HCT116 (cell line): ENCODE data around the gene NCKAP5. TPM values are rescaled to one million over a fixed set of nuclear protein-coding genes. Genes with fewer than 3 reads are reported as not detected.
A peak's percentile ranks its signal among the peaks of the same experiment; 100 is the strongest.
"Not testable (repeated sequence)": the region's sequence is repeated elsewhere in the genome, so short reads cannot be mapped to it uniquely, and the experiment has no call there.

Experiments
- ATAC-seq: fragments of 200-7000 bp; cut with Tn5 transposase; 2 replicates; pipeline ENCODE4 v1.9.1; 2020; ENCODE audit warnings: mild to moderate bottlenecking, moderate library complexity
- BruUV-seq: library from RNA; stranded (reverse); fragments of 400-500 nt; replicated peaks from 2 replicates; lab custom pipeline; 2021; lab: Mats Ljungman, UMichigan
- CTCF ChIA-PET: fragments of 300-600 bp; sonication (Branson Sonifier 250); formaldehyde crosslinking; loops from one replicate; lab custom pipeline; 2021; ENCODE audit warnings: antibody characterized with exemption; lab: Charles Lee
- POLR2A ChIA-PET: fragments of 300-600, 350-600 bp; sonication (Branson Sonifier 250); formaldehyde crosslinking; loops from one replicate; lab custom pipeline; 2021; ENCODE audit warnings: antibody characterized with exemption; lab: Charles Lee
- RAD21 ChIA-PET, 2 experiments: fragments of 300-600 bp; sonication (Branson Sonifier 250); formaldehyde crosslinking; loops; one replicate each; lab custom pipeline; 2023; ENCODE audit warnings: low total read pairs in 2 of 2; ENCODE audit not compliant: uncharacterized antibody in 2 of 2, unreplicated experiment in 2 of 2, low non-redundant PET in 1 of 2; lab: Charles Lee
- DNase-seq: peaks from one replicate; pipeline ENCODE4 v3.0.0-alpha.2; 2010; ENCODE audit warnings: low read depth, low spot score
- H2AFZ ChIP-seq: fragments of 200-600 bp; shearing (Covaris generic), sonication (generic); 2 replicates; pipeline ENCODE4 v1.6.1; 2017; ENCODE audit warnings: low read depth, mixed run types, mixed read lengths, antibody characterized with exemption, low read length; ENCODE audit not compliant: poor library complexity, severe bottlenecking
- H3K27ac ChIP-seq: 2 replicates; pipeline ENCODE4 v1.5.1; 2012; ENCODE audit warnings: low read depth, low read length
- H3K27me3 ChIP-seq: fragments of 200-600 bp; sonication (generic); 2 replicates; pipeline ENCODE4 v1.6.1; 2016; ENCODE audit warnings: mixed run types, low read length, mixed read lengths; ENCODE audit not compliant: insufficient read depth
- H3K36me3 ChIP-seq, 2 experiments: fragments of 200-500 bp in 1 of 2; fragments of 200-600 bp in 1 of 2; sonication (Bioruptor generic) in 1 of 2; sonication (generic) in 1 of 2; 2 replicates each; pipeline versions ENCODE4 v1.5.1 to v1.6.1; 2014 to 2016; ENCODE audit warnings: low read length in 2 of 2, inconsistent platforms in 1 of 2, mixed read lengths in 1 of 2, mixed run types in 1 of 2; ENCODE audit not compliant: insufficient read depth in 2 of 2, control insufficient read depth in 1 of 2
- H3K4me1 ChIP-seq, 2 experiments: fragments of 200-600 bp in 1 of 2; sonication (generic) in 1 of 2; 2 replicates each; pipeline versions ENCODE4 v1.5.1 to v1.6.1; 2012 to 2017; ENCODE audit warnings: low read length in 2 of 2, inconsistent platforms in 1 of 2, mild to moderate bottlenecking in 1 of 2, mixed read lengths in 1 of 2, mixed run types in 1 of 2, moderate library complexity in 1 of 2; ENCODE audit not compliant: insufficient read depth in 2 of 2, control insufficient read depth in 1 of 2
- H3K4me2 ChIP-seq: fragments of 200-600 bp; sonication (generic); 2 replicates; pipeline ENCODE4 v1.6.1; 2017; ENCODE audit warnings: mixed run types, low read length, mixed read lengths
- H3K4me3 ChIP-seq, 2 experiments: fragments of 200-600 bp in 1 of 2; sonication (generic) in 1 of 2; replicated peaks in 1 of 2; 2 replicates each; pipeline ENCODE4 v1.5.1; 2011 to 2016; ENCODE audit warnings: low read length in 2 of 2, control low read depth in 1 of 2, low read depth in 1 of 2, mild to moderate bottlenecking in 1 of 2, mixed read lengths in 1 of 2, mixed run types in 1 of 2
- H3K79me2 ChIP-seq: fragments of 200-600 bp; sonication (generic); 2 replicates; pipeline ENCODE4 v1.6.1; 2017; ENCODE audit warnings: mild to moderate bottlenecking, mixed run types, low read length, moderate library complexity, mixed read lengths; ENCODE audit not compliant: insufficient read depth
- H3K9ac ChIP-seq: fragments of 200-600 bp; sonication (generic); 2 replicates; pipeline ENCODE4 v1.6.1; 2016; ENCODE audit warnings: low read length, mixed read lengths
- H3K9me2 ChIP-seq: fragments of 200-600 bp; sonication (generic), shearing (Covaris generic); 2 replicates; pipeline ENCODE4 v1.6.1; 2017; ENCODE audit warnings: mixed run types, mild to moderate bottlenecking, moderate library complexity; ENCODE audit not compliant: insufficient read depth
- H3K9me3 ChIP-seq, 2 experiments: fragments of 200-500 bp in 1 of 2; fragments of 200-600 bp in 1 of 2; sonication (Bioruptor generic) in 1 of 2; sonication (generic) in 1 of 2; 2 replicates each; pipeline ENCODE4 v1.6.1; 2014 to 2017; ENCODE audit warnings: low read length in 2 of 2, mixed read lengths in 2 of 2, inconsistent platforms in 1 of 2, low read depth in 1 of 2, mild to moderate bottlenecking in 1 of 2, mixed run types in 1 of 2, moderate library complexity in 1 of 2; ENCODE audit not compliant: control insufficient read depth in 1 of 2, insufficient read depth in 1 of 2
- H4K20me1 ChIP-seq: fragments of 200-600 bp; sonication (generic), shearing (Covaris generic); 2 replicates; pipeline ENCODE4 v1.6.1; 2017; ENCODE audit warnings: mixed run types, mild to moderate bottlenecking, moderate library complexity; ENCODE audit not compliant: insufficient read depth
- CEBPB ChIP-seq: IDR thresholded peaks from 2 replicates; pipeline ENCODE4 v1.6.1; 2012; ENCODE audit warnings: low read depth
- FOSL1 ChIP-seq: IDR thresholded peaks from 2 replicates; pipeline ENCODE4 v1.6.1; 2012; ENCODE audit warnings: low read depth
- JUND ChIP-seq: IDR thresholded peaks from 2 replicates; pipeline ENCODE4 v1.6.1; 2012
- POLR2A ChIP-seq: IDR thresholded peaks from 2 replicates; pipeline ENCODE4 v1.7.0; 2011; ENCODE audit warnings: borderline replicate concordance; ENCODE audit not compliant: insufficient read depth, insufficient read length; ENCODE audit errors: extremely low read depth
- POLR2AphosphoS5 ChIP-seq: IDR thresholded peaks from 2 replicates; pipeline ENCODE4 v1.6.1; 2011; ENCODE audit warnings: mild to moderate bottlenecking, low read depth, low read length, moderate library complexity
- RAD21 ChIP-seq: IDR thresholded peaks from 2 replicates; pipeline ENCODE4 v1.6.1; 2012; ENCODE audit warnings: low read depth, mild to moderate bottlenecking
- SIN3A ChIP-seq: IDR thresholded peaks from 2 replicates; pipeline ENCODE4 v1.6.1; 2012; ENCODE audit warnings: low read depth
- SP1 ChIP-seq: IDR thresholded peaks from 2 replicates; pipeline ENCODE4 v1.6.1; 2012; ENCODE audit warnings: low read depth
- SRF ChIP-seq: IDR thresholded peaks from 2 replicates; pipeline ENCODE4 v1.6.1; 2012; ENCODE audit warnings: low read depth
- TCF7L2 ChIP-seq: IDR thresholded peaks from 2 replicates; pipeline ENCODE4 v1.7.0; 2011; ENCODE audit warnings: borderline replicate concordance, inconsistent platforms; ENCODE audit not compliant: insufficient read depth, insufficient read length; ENCODE audit errors: extremely low read depth
- YY1 ChIP-seq: IDR thresholded peaks from 2 replicates; pipeline ENCODE4 v1.6.1; 2011; ENCODE audit warnings: low read length, low read depth, moderate library complexity, mild to moderate bottlenecking; ENCODE audit not compliant: insufficient replicate concordance; ENCODE audit errors: extremely low read depth
- ZNF274 ChIP-seq: fragments of 200-500 bp; sonication (Bioruptor generic); IDR thresholded peaks from 2 replicates; pipeline ENCODE4 v1.6.1; 2014; ENCODE audit warnings: mild to moderate bottlenecking, low read depth, low read length, inconsistent platforms
- intact Hi-C: fragments of 100-400 bp; cut with micrococcal nuclease; formaldehyde crosslinking; loops from 2 replicates; pipeline ENCODE4 v1.10.0; 2022
- total RNA-seq: library from RNA; stranded (reverse); gene quantifications from one replicate; pipeline ENCODE4 v1.2.1, GENCODE V29; 2021; ENCODE audit not compliant: unreplicated experiment
- TF ChIP-seq, protein P1 (sequence below), 3 experiments: fragments of 200-600 bp in 1 of 3; sonication (generic) in 1 of 3; IDR thresholded peaks in 2 of 3; conservative IDR thresholded peaks in 1 of 3; 2 replicates each; pipeline ENCODE4 v1.5.1; 2012 to 2017; ENCODE audit warnings: low read depth in 2 of 3, low read length in 2 of 3, antibody characterized with exemption in 1 of 3, borderline replicate concordance in 1 of 3, control low read depth in 1 of 3, mild to moderate bottlenecking in 1 of 3, mixed read lengths in 1 of 3, mixed run types in 1 of 3, moderate library complexity in 1 of 3; ENCODE audit not compliant: insufficient read depth in 1 of 3
- TF ChIP-seq, protein P2 (sequence below): IDR thresholded peaks from 2 replicates; pipeline ENCODE4 v1.6.1; 2012

The NCKAP5 gene
- total RNA-seq, 1 experiment from 2014 or later: 0.30 TPM

- DNase-seq, POLR2A ChIA-PET, H3K79me2 ChIP-seq, H3K9ac ChIP-seq, H3K9me3 ChIP-seq, BruUV-seq, H3K9me2 ChIP-seq, H3K4me3 ChIP-seq, H3K36me3 ChIP-seq, H3K4me2 ChIP-seq, H3K4me1 ChIP-seq, H2AFZ ChIP-seq, H3K27ac ChIP-seq, H4K20me1 ChIP-seq, H3K27me3 ChIP-seq: not testable (repeated sequence)
- CTCF ChIA-PET: interaction anchor here (0.6 to 2.3 kb wide), 8 partner anchors 19 to 741 kb away, joined by 3 to 30 read pairs (median 3); no protein-coding TSS in a partner anchor
- TF ChIP-seq RAD21: peak; percentile 56
- TF ChIP-seq, protein P1, sequence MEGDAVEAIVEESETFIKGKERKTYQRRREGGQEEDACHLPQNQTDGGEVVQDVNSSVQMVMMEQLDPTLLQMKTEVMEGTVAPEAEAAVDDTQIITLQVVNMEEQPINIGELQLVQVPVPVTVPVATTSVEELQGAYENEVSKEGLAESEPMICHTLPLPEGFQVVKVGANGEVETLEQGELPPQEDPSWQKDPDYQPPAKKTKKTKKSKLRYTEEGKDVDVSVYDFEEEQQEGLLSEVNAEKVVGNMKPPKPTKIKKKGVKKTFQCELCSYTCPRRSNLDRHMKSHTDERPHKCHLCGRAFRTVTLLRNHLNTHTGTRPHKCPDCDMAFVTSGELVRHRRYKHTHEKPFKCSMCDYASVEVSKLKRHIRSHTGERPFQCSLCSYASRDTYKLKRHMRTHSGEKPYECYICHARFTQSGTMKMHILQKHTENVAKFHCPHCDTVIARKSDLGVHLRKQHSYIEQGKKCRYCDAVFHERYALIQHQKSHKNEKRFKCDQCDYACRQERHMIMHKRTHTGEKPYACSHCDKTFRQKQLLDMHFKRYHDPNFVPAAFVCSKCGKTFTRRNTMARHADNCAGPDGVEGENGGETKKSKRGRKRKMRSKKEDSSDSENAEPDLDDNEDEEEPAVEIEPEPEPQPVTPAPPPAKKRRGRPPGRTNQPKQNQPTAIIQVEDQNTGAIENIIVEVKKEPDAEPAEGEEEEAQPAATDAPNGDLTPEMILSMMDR (IDR thresholded peaks at IDR 0.05 in 2 of 3, conservative IDR thresholded peaks at IDR 0.05 in 1 of 3; ENCODE audit: borderline replicate concordance in 1 of 3, insufficient read depth in 1 of 3, low read depth in 2 of 3, low read length in 2 of 3): peak; percentile 32 to 41 (median 40); a peak in 5 of 6 replicates
- RAD21 ChIA-PET: interaction anchor here (0.6 to 1.4 kb wide), 2 partner anchors 13 to 325 kb away, joined by 3 to 4 read pairs; no protein-coding TSS in a partner anchor
- intact Hi-C loops: loop anchor here (1.0 kb wide), 2 partner anchors 261 to 325 kb away; no protein-coding TSS in a partner anchor
- peak; percentile 75 for ATAC-seq
Observed at GRCh38 chr2:133519677-133520076, 48.6 kb downstream of the NCKAP5 start.

DNA sequence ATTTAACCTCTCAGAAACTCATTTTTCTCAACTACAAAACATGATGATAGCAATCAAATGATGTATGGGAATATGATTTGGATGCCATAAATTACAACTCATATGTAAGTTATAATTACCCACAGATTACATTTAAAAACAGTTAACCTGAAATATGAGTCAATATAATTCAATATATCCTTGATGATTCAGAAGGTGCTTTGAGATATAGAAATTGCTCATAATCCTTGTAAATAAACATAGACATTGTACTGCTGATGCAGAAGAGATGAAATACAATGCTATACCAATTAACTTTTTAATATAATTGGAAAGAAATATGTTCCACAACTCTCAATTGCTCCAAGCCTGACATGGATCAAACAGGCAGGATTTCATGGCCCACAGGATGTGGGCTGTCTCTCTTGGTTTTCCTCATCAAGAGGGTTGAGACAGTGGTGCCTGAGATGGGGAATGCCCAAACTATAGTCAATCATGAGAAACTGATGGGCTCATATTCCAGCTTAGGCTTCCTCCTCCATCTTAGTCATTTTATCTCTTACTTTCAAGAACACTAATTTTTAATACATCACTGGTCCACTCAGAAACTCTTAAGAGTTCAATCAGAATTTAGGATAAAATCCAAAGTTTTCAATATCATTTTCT, 49.4 kb downstream of the NCKAP5 start:
- ChIA-PET POLR2A (no interaction called here), CTCF (interaction anchor here (0.6 to 2.3 kb wide), 8 partner anchors 18 to 741 kb away, joined by 3 to 30 read pairs (median 3); no protein-coding TSS in a partner anchor), RAD21 (interaction anchor here (0.6 to 1.4 kb wide), 2 partner anchors 13 to 326 kb away, joined by 3 to 4 read pairs; no protein-coding TSS in a partner anchor)
- Histone ChIP-seq H3K9me2 (no peaks in the 10 kb centered on the region), H3K4me3 (no peak overlapping the region), H2AFZ (no peak overlapping the region), H3K27me3 (no peaks in the 10 kb centered on the region), H3K36me3 (no peaks in the 10 kb centered on the region), H3K9ac (no peak overlapping the region), H4K20me1 (no peaks in the 10 kb centered on the region), H3K4me2 (no peak overlapping the region), H3K9me3 (no peaks in the 10 kb centered on the region), H3K79me2 (no peaks in the 10 kb centered on the region), H3K27ac (no peak overlapping the region), H3K4me1 (no peaks in the 10 kb centered on the region)
- ATAC-seq (no peak), DNase-seq (no peak)
- intact Hi-C loops: loop anchor here (1.0 kb wide), 2 partner anchors 261 to 325 kb away; no protein-coding TSS in a partner anchor
- no TSS peak for BruUV-seq
- TF ChIP-seq SIN3A (no peak), SRF (no peak), YY1 (no peak), JUND (no peak), POLR2AphosphoS5 (no peak), FOSL1 (no peak), TCF7L2 (no peak), CEBPB (no peak), ZNF274 (no peak), POLR2A (no peak), SP1 (no peak), RAD21 (no peak)
- TF ChIP-seq, protein P2, sequence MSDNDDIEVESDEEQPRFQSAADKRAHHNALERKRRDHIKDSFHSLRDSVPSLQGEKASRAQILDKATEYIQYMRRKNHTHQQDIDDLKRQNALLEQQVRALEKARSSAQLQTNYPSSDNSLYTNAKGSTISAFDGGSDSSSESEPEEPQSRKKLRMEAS: no peak
- TF ChIP-seq, protein P1 (IDR thresholded peaks at IDR 0.05 in 2 of 3, conservative IDR thresholded peaks at IDR 0.05 in 1 of 3; ENCODE audit: borderline replicate concordance in 1 of 3, insufficient read depth in 1 of 3, low read depth in 2 of 3, low read length in 2 of 3): no peak
